ENCODE measurements around the gene RAB6B.

GRCh38 chr3:133849346-133849745 lies 46.3 kb downstream of the RAB6B start:
- no peak for TF ChIP-seq CTCF (IDR thresholded peaks at IDR 0.05; ENCODE audit: low read depth, low read length)
- TF ChIP-seq POLR2A (IDR thresholded peaks at IDR 0.05; ENCODE audit: extremely low read depth, insufficient read length), result no peak
- TF ChIP-seq MAX (IDR thresholded peaks at IDR 0.05; ENCODE audit: low read depth, low read length), result no peak

Data from NB4 (cell line).